ENCODE measurements around the gene DLX4. TPM values are rescaled to one million over a fixed set of nuclear protein-coding genes. Genes with fewer than 3 reads are reported as not detected.

Gene DLX4
- total RNA-seq, 1 experiment from 2014 or later, result 23.7 TPM

DNA sequence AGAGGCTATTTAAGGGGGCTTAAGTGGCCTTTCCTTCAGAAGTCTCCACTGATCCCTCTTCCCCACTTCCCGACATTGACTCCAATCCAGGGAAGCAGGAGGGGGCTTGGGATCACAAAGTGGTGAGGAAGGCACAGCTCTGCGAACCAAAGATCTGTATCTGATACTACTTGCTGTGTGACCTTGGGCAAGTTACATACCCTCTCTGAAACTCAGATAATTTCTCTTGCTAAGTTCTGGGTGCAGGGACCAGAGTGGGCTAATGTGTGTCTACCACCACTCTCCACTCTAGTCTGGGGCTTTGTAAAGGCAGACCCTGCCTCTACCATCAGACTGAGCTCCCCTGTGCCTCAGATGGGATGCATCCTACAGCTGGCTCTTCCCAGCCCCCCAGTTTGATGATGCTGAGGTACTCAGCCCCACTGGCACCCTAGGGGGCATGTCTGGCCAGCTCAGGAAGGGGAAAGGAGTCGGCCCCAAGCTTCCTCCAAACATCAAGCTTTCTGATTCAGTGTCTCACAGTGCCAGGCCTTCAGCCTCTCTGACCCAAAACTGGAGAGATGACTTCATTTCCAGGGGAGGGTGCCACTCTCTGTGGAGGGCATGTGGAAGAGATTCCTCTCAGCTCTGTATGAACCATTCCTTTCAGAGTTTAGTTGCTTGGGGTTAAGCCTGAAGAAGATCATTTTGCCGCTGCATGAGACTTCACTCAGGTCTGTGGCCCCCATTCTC lies 10.9 kb downstream of the DLX4 start:
- in situ Hi-C loops (cut with HindIII; ENCODE audit: low sequenced_read_pairs), result loop anchor here (5.0 kb wide), 1 partner anchor 98 kb away; no protein-coding TSS in a partner anchor
- no peak for DNase-seq (ENCODE audit: low spot score)

DNA sequence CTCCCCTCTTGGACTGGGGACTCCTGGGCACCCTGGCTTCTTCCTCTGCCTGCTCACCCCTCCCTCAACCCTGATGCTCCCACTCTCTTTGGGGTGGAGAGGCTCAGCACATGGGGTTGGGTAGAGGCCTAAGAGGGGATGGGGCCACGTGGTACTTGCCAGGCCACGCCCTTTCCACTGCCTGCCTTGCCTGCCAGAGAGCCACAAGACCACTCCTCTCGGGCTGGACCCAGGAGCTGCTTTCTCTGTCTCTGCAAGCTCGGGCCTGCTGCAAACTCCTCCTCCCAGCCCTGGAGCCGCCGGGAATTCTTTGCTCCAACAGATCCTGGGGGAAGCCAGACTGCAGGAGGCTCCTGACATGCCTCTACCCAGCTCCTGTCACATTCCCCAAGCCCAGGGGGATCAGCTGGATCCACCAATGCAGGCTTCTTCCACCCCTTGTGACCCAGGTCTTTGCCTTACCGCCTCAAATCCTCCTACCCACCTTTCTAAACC lies 11.8 kb downstream of the DLX4 start:
- peak; percentile 53 for DNase-seq (ENCODE audit: low spot score)
- in situ Hi-C loops (cut with HindIII; ENCODE audit: low sequenced_read_pairs), result no loop called here

DNA sequence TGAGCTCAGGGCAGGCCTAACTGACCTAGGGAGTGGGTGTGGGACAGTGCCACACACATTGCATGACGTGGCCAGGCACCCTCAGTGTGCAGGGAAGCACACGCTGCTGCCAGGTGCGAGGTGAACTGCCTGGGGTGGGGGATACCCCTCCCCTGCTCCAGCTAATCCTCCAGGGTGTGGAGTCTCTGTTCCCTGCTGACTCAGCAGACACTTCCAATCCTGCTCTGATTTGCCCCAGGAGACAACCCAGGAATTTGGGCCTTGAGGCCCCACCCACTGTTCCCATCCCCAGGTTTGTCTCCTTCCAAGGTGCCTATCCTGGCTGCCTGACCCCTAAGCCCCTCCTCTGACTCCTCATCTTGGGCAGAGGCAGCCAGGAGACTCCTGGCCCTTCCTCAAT lies 15.3 kb downstream of the DLX4 start:
- DNase-seq (ENCODE audit: low spot score), result no peak
- in situ Hi-C loops (cut with HindIII; ENCODE audit: low sequenced_read_pairs), result no loop called here

DNA sequence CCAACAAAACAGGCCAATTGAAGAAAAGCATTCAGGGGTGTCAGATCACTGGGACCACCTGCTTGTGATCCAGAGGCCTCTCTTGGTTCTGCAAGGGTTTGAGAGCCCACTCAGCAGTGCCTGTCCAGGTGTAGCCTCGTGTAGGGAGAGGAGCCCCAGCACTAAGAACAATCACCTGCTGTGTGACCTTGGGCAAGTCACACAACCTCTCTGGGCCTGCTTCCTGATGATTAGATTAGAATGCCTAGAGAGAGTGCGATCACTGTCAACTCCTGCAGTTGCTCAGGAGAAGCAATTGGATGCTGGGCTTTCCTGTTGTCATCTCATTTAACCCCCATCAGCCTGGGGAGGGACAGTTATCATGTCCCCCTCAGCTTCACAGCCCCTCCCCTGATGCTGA lies 15.8 kb downstream of the DLX4 start:
- in situ Hi-C loops (cut with HindIII; ENCODE audit: low sequenced_read_pairs), result no loop called here
- DNase-seq (ENCODE audit: low spot score), result no peak

DNA sequence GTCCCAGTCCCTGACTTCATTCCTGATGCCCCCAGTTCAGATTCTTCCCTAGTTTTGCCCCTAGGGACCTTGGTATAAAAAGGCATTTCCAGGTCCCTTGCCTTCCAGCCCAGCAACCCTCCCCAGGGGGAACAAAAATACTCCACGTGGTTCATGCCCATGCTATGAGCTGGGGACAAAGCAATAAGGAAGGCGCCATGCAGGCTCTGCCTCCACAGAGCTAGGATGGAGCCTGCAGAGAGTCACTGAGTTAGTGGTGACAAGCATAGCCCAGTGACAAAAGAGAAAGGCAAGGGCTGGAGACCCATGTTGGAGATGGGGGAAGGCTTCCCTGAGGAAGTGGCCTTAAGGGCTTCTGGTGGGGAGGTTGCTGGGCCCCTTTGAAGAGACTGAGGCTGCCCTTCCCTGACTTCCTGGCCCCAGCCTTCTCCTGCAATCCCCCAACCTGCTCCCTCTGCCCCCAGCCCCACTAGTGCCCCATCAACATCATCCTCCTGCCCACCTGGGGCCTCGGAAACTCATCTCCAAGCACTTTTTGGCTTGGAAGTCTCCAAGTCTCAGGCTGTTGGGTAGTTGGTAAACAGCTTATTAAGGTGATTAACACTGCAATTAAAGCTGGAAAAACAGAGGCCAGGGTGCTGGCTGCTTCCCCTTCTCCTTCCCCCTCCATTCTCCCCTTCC lies 16.5 kb downstream of the DLX4 start:
- DNase-seq (ENCODE audit: low spot score), result no peak
- in situ Hi-C loops (cut with HindIII; ENCODE audit: low sequenced_read_pairs), result no loop called here

DNA sequence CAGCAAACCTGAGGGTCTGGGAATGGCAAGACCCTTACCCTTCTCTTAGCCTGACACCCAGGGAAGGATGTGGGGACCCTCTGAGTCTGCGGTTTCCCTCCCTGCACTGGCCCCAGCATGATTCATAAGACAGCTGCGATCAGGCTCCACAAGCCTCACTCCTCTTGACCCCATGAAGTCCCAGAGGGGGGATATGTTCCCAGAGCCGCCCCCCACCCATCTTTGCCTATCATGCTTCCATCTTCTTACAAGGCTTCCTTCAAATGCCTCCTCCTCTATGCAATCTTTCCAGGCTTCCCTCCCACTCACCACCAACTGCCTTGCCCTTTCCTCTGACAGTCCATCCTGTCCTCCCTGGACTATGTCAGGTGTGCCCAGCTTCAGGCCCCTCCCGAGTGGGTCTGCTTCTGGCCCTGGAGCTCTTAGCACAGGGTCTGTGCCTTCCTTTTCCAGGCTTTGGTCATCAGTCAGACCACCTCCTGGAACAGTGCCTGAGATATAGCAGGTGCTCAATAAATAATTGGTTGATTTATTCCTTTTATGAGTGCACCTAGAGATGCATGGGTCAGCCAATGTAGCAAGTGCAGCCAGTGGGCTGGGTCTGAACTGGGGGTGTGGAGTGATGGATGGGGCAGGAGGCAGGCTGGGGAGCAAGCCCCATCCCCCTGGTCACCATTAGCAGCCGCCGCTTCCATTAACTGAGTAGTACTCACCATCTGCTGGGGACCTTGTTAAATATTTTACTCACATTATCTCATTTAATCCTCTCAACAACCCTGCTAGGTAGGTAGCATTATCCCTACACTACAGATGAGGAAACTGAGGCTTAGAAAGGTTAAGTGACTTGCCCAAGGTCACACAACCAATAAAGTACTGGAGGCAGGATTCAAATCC lies 17.7 kb downstream of the DLX4 start:
- in situ Hi-C loops (cut with HindIII; ENCODE audit: low sequenced_read_pairs), result no loop called here
- DNase-seq (ENCODE audit: low spot score), result no peak

DNA sequence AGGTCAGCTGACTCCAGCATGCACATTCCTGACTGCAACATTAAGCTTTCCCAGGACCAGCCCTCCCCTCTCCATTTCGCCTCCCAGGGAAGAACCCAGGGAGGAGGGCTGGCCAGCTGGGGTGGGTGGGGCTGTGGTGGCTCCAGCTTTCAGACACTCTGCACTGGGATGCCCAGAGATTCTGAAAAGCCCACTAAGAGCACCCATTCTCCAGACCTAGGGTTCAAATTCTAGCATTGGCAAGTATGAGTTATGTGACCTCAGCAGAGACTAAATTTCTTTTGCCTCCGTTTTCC lies 18.2 kb downstream of the DLX4 start:
- in situ Hi-C loops (cut with HindIII; ENCODE audit: low sequenced_read_pairs), result no loop called here
- no peak for DNase-seq (ENCODE audit: low spot score)

DNA sequence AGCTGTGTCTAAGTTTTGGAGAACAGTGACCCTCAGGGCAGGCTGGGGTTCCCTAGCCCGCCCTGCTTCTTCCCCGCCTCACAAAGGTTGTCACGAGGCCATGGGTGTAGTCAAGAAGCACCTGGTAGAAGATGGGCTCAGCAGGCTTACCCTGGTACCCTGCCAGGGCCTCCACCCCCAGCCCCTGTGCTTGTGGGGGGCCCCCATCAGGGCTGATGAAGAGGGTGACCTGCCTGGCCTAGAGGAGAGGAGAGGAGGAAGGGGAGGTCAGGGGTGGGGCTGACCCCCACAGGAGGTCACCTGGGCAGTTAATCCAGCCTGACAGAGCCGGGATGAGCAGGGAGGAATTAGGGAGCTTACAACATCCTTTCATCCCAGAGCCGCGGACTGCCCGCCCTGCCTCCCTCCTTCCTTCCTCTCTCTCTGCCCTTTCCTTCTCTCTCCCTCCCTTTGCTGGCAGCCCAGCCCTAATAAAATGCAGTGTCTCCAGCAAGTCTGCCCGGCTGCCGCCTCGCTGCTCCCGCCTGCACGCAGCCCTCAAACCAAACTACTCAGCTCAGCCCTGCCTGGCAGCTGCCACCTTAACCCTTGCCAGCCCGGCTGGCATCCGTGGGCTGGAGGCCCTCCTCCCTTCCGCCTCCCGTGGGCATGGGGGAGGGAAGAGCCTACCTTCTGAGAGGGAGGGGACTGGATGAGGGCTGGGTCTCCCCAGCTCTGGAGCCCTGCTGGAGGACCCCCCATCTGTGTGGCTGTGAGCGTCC lies 18.9 kb downstream of the DLX4 start:
- in situ Hi-C loops (cut with HindIII; ENCODE audit: low sequenced_read_pairs), result no loop called here
- DNase-seq (ENCODE audit: low spot score), result no peak

DNA sequence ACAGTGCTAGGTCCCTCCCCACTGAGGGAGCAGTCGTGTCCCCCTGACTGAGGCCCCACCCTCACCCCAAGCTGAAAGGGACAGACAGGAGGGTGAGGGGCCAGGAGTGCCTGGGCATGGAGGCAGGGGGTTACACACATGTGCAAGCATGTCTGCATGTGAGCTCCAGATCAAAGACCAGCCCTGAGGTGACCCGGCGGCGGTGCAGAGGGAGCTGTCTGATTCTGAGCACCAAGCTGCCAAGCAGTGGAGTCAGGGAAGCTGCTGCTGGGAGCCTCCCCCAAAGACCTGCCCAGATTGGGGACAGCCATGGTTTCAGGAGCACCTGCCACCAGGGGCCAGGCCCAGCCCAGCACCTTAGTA lies 20.5 kb downstream of the DLX4 start:
- in situ Hi-C loops (cut with HindIII; ENCODE audit: low sequenced_read_pairs), result no loop called here
- no peak for DNase-seq (ENCODE audit: low spot score)

DNA sequence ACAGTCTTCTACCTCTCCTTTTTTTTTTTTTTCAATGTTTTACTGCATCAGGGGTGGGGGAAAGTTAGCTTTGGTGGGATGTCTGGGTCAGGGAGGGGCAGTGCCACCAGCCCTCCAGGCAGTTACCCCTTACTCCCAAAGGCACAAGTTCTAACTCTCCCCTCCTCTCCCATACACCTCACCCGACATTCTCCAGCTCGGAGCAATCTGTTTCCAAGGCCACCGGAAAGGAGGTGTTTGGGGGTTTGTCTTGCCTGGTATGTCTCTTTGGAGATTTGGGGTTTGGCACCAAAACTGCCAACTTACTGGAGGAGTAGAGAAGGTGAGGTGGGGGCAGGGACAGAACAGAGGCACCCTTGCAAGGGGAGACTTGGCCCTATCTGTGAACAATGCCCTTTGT lies 21.3 kb downstream of the DLX4 start:
- in situ Hi-C loops (cut with HindIII; ENCODE audit: low sequenced_read_pairs), result no loop called here
- no peak for DNase-seq (ENCODE audit: low spot score)

DNA sequence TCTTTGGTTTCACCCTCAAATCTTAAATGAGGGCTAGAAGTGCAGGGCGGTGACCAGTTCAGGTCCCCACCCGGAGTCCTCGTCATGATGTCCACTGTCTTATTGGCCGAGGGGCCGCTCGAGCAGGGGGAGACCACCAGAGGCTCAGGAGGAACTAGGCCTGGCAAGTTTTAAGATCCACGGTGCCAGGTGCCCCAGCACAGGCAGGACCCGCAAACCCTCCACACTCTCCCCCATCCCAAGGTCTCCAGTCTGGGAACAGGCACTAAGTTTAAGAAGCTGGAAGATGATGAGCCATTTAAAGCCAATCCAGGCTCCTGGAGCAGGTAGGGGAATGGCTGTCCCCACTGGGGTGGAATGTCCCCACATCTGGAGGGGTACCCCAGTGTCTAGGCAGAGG lies 21.9 kb downstream of the DLX4 start:
- in situ Hi-C loops (cut with HindIII; ENCODE audit: low sequenced_read_pairs), result no loop called here
- no peak for DNase-seq (ENCODE audit: low spot score)

DNA sequence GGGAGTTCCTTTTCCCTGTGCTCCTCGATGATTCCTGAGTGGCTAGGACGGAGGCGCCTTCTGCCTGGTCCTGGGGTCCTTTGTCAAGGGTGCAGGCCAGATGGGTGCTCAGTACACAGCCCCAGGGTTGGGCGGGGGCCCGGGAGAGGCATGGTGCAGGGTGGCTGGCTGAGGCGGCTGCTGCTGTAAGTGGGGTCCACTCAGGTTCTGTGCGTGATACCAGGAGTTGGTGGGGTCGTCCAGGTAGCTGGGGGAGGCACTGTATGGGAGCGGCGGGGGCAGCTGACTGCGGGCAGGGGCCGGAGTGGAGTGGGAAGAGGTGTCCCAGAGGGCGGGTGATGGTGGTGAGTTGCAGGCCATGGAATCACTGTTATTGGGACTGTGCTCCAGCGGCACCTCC lies 22.4 kb downstream of the DLX4 start:
- in situ Hi-C loops (cut with HindIII; ENCODE audit: low sequenced_read_pairs), result no loop called here
- no peak for DNase-seq (ENCODE audit: low spot score)

DNA sequence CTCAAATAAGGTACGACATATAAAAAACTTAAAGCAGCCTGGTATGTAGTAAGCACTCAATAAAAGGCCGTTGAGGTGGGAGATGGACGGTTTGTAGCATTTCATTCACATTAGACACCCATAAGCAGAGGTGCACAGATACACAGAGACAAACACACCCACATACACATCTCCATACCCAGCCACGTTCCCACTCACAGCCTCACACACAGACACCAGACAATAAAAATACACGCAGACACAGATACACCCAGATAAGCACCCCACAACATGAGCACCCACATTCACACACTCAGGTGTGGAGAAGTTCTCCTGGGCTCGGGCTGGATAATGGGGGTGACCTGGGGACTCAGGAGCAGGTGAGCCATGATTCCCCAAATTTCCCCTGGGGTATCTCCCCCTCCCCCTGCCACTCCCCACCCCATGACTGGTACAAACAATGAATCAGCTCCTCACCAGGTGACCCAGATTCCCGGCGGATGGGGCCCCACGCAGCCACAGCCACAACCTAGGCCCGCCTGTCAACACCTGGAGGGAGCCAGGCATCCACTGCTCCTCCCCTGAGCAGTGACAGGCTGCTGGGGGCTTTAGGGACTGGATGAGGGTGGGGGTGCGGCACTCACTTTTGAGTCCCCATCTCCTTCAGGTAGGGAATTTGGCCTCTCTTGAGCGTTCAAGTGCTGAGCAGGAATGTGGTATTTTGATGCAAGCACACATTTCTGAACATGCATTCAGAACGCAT lies 23.4 kb downstream of the DLX4 start:
- in situ Hi-C loops (cut with HindIII; ENCODE audit: low sequenced_read_pairs), result no loop called here
- DNase-seq (ENCODE audit: low spot score), result no peak

DNA sequence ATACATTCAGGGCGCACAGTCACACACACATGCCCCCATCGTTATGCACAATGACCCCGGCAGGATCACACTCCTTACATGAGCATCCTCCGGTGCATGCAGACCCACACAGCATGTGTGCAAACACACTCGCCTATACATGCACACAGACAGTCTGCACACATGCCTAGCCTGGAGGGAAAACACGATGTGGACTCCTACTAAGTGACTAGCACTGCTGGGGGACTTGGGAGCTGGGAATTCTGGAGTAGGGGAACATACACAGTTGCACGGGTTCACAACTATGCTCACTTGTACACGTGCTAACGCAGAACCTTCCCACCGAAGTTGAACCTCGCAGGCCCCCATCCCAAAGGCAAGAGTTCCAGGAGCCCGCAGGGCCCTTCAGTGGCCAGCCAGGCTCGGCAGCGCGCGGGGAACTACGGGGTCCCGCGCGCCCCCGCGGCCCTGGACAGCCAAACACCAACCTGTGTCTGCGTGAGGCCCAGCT lies 24.0 kb downstream of the DLX4 start:
- no peak for DNase-seq (ENCODE audit: low spot score)
- in situ Hi-C loops (cut with HindIII; ENCODE audit: low sequenced_read_pairs), result no loop called here

DNA sequence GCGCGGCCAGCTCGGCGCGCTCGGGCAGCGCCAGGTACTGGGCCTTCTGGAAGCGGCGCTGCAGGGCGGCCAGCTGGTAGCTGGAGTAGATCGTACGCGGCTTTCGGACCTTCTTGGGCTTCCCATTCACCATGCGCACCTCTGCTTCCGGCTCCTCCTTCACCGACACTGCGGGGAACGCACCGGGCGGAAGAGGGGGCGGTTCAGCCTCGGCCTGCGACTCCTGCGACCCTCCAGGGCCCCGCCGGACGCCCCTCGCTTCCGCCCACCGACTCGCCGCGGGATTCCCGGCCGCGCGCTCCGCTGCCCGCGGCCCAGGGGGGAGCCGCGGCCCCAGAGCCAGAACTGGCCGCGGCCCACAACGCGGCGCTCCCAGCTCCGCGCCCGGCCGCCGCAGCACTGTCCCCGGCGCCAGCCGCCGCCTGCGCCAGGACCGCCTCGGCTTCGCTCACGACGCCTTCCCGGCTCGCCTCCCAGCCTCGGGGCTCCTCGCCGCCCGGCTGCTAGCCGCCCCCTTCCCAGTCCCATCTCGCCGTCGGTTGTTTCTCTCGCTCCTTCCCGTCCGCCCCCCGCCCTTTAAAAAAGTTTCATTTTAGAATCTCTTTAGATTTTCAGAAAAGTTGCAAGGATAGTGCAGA lies 24.6 kb downstream of the DLX4 start:
- in situ Hi-C loops (cut with HindIII; ENCODE audit: low sequenced_read_pairs), result no loop called here
- no peak for DNase-seq (ENCODE audit: low spot score)

DNA sequence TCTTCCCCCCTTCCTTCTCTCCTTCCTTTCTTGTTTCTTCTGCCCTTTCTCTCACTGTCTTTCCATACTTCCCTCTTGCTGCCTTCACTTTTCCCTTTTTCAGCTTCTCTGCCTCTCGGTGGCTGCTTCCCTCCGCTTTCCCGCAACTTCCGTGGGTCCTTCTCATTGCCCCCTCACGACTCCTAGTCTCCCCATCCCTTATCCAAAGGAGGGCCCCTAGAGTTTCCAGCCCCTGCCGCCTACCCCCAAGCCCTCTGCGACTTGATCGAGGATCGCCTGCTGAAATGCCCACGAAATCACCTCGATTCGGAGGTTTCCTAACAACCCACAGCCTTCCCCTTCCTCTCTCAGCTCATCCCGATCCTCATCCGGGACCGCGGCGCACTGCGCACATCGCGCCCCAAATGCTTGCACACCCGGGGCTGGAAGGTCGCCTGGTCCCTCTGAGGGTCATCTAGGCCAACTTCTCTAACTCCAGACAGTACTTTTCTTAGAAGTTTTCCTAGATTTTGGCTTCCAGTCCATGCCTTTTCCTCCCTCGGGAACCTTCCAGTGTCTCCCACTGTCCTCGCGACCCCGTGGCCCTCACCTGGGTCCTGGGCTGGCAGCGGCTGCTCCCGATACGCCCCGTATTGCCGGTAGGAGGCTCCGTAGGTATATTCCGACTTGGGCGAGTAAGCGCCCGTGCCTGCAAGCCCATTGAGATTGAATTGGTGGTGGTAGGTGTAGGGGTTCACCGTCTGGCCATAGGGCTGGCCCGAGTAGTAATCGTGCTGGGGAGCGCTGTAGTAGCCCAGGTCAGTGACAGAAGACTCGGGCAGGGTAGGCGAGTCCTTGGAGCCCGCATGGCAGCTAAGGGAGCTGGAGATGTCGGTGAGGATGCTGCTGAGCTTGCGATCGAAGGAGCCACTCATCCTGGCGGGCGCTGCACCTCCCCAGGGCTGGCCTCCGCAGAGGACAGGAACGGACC lies 25.4 kb downstream of the DLX4 start:
- no peak for DNase-seq (ENCODE audit: low spot score)
- in situ Hi-C loops (cut with HindIII; ENCODE audit: low sequenced_read_pairs), result loop anchor here (5.0 kb wide), 1 partner anchor 92 kb away; no protein-coding TSS in a partner anchor
